MG63 (cell line): ENCODE results near the gene CAMK1D. TPM values are rescaled to one million over a fixed set of nuclear protein-coding genes. Genes with fewer than 3 reads are reported as not detected.
A peak's percentile ranks its signal among the peaks of the same experiment; 100 is the strongest.

Source experiments
- DNase-seq: peaks from one replicate; pipeline ENCODE4 v3.0.0-alpha.2; 2020
- H3K27me3 ChIP-seq: fragments of 250-450 bp; sonication (Bioruptor Pico); 2 replicates; pipeline ENCODE4 v1.5.1; 2020; ENCODE audit warnings: mild to moderate bottlenecking, moderate library complexity
- H3K36me3 ChIP-seq: fragments of 250-450 bp; sonication (Bioruptor Pico); 2 replicates; pipeline ENCODE4 v1.5.1; 2020; ENCODE audit warnings: mild to moderate bottlenecking, moderate library complexity
- H3K4me3 ChIP-seq: fragments of 250-450 bp; sonication (Bioruptor Pico); 2 replicates; pipeline ENCODE4 v1.5.1; 2020; ENCODE audit warnings: mild to moderate bottlenecking, moderate library complexity
- H3K9me3 ChIP-seq: fragments of 250-450 bp; sonication (Bioruptor Pico); 2 replicates; pipeline ENCODE4 v1.5.1; 2020; ENCODE audit warnings: mild to moderate bottlenecking, moderate library complexity
- total RNA-seq: library from RNA; depleted of rRNA; stranded (reverse); fragments of >200 nt; shearing (Covaris generic); gene quantifications from 2 replicates; pipeline ENCODE4 v1.2.3, GENCODE V29; 2014; ENCODE audit warnings: low replicate concordance

The CAMK1D gene
- total RNA-seq, 1 experiment from 2014 or later = 13.2 TPM

DNA sequence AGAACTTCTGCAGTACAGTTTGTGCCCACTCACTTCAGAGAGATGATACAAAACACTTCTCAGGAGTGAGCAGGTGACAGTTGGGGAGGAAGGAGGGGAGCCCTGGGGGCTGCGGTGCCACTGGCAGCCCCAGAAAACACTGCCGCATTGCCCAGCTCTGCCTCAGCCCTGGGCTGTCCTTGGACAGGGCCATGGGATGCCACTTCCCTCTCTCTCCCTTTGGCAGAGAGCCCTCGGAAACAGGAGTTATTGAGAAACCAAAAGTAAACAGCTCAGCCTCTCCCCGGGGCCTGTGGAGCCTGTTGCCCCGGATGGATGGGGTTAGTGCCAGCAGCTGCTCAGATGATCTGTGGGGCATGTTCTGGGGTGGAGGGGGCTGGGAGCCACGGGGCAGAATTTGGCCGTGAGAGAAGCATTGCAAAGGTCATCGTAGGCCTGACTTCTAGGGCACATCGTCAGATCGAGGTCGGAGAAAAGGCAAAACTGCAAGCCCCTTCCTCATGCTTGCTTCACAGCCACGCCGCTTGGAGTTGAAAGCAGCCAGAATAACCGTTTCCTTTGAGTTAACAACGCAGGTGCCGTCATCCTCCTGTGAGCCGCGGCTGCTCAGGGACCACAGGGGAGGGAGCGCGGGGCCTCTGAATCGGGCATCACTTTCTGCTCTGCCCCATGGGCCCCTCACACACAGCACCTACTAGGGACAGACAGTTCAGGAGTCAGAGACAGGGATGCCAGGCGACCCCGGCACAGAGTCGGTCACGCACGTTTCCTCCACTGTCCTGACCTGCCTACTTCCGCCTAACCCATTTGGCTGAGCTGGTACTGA, 256.4 kb downstream of the CAMK1D start:
- DNase-seq = peak; percentile 90
- Histone ChIP-seq H3K36me3 (no peaks in the 10 kb centered on the region), H3K27me3 (no peaks in the 10 kb centered on the region), H3K4me3 (peak overlapping the region; percentile 28), H3K9me3 (no peaks in the 10 kb centered on the region)

DNA sequence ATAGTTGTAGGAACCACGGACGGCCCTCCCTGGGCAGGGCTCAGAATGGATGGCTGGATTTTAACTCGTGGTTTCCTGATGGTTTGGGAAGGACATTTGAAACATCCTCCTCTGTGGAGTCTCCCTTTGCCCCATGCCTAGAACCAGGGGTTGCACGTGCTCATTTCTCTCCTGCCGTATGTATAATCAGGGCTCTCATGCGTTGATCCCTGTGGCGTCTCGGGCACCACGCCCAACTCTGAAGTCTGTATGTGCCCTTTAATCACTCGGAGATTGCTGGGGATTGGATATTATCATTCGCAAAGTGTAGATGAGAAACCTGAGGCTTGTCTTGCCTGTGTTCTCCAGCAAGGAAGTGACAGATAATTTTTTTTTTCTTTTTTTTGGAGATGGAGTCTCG, 257.1 kb downstream of the CAMK1D start:
- Histone ChIP-seq H3K36me3 (no peaks in the 10 kb centered on the region), H3K9me3 (no peaks in the 10 kb centered on the region), H3K4me3 (no peak overlapping the region), H3K27me3 (no peaks in the 10 kb centered on the region)
- DNase-seq = no peak

DNA sequence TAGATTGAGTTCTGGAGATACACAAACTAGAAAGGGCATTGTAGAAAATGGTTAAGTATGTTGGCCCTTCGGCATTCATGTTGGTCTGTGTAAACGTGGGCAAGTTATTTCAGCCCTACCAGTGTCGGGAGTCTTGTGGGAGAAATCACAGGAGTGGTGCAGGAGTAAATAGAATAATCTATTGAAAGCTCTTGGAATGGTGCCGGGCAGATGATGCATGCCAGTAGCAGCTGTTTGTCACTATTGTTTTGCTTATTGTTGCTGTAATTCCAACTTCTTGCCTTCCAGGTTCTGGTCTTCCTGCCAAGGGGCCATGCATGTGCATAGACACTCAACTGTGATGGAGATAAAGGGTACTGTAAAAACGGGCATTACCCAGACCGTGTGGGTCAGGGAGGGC, 259.4 kb downstream of the CAMK1D start:
- H3K4me3 ChIP-seq = no peak overlapping the region
- no peaks in the 10 kb centered on the region for H3K36me3 ChIP-seq
- no peaks in the 10 kb centered on the region for H3K27me3 ChIP-seq
- H3K9me3 ChIP-seq = no peaks in the 10 kb centered on the region
- DNase-seq = no peak

DNA sequence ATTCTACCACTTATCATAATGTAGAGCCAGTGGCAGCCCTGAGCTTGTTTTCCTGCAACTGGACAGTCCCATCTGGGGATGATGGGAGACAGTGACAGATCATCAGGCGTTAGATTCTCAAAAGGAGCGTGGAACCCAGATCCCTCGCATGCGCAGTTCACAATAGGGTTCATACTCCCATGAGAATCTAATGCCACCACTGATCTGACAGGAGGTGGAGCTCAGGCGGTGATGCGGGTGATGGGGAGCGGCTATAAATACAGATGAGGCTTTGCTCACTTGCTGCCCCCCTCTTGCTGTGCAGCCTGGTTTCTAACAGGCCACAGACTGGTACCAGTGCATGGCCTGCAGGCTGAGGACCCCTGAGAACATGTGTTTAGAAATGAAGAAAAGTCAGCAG, 260.1 kb downstream of the CAMK1D start:
- H3K9me3 ChIP-seq = no peaks in the 10 kb centered on the region
- H3K36me3 ChIP-seq = no peaks in the 10 kb centered on the region
- H3K27me3 ChIP-seq = no peaks in the 10 kb centered on the region
- no peak for DNase-seq
- H3K4me3 ChIP-seq = no peak overlapping the region

DNA sequence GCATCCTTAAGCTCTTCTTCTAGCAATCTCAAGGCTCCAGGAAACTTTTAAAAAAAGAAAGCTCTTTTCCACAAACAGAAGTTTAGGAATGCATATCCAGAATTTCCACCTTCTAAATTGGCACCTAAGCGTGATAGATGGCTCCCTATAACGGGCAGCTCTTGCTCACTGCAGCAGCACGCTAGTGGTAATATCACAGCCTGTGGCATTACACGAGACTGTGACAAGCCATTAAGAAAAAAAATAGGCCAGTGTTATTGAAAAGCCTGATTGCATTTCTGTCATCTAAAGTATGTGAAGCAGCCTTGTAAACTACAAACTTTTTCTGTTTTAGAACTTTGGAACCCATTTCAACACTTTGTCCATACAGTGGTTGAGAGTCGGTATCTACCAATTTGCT, 263.8 kb downstream of the CAMK1D start:
- no peak overlapping the region for H3K4me3 ChIP-seq
- H3K36me3 ChIP-seq = no peaks in the 10 kb centered on the region
- no peaks in the 10 kb centered on the region for H3K9me3 ChIP-seq
- H3K27me3 ChIP-seq = no peaks in the 10 kb centered on the region
- DNase-seq = no peak

DNA sequence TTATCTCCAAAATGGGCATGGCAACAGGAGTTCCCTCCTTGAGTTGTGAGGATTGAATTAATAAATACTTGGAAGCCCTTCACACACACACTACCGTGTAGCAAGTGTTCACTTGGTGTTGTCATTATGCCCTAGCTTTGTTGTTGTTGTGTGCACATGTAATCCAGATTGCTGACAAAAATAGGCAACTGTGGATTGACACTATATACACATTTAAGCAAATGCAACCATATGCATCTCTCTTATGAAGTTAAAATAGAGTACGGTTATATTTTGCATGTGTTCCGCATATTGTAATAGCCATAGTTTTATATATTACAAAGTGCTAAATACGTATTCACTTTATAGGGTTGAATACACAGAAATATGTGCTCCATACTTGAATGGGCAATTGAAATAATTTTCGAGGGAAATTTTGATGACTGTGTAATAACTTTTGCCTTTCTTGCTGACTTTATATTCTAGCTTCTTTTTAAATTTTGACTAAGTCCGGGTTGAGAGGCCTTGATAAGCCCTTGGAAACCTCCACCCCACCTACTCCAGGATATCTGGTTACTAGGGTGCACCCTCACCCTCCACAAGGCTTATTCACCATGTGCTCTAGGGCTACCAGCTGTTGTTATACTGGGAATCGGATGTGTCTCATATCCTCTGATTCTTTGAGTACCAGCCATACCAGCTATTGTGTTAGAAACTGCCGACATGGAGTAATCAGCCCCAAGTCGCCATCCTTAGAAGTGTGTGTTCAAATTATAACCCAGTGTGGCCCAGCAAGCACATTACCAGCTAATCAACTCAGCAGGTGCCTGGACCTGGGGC, 265.0 kb downstream of the CAMK1D start:
- DNase-seq = no peak
- no peaks in the 10 kb centered on the region for H3K9me3 ChIP-seq
- no peaks in the 10 kb centered on the region for H3K27me3 ChIP-seq
- H3K4me3 ChIP-seq = no peak overlapping the region
- H3K36me3 ChIP-seq = no peaks in the 10 kb centered on the region

DNA sequence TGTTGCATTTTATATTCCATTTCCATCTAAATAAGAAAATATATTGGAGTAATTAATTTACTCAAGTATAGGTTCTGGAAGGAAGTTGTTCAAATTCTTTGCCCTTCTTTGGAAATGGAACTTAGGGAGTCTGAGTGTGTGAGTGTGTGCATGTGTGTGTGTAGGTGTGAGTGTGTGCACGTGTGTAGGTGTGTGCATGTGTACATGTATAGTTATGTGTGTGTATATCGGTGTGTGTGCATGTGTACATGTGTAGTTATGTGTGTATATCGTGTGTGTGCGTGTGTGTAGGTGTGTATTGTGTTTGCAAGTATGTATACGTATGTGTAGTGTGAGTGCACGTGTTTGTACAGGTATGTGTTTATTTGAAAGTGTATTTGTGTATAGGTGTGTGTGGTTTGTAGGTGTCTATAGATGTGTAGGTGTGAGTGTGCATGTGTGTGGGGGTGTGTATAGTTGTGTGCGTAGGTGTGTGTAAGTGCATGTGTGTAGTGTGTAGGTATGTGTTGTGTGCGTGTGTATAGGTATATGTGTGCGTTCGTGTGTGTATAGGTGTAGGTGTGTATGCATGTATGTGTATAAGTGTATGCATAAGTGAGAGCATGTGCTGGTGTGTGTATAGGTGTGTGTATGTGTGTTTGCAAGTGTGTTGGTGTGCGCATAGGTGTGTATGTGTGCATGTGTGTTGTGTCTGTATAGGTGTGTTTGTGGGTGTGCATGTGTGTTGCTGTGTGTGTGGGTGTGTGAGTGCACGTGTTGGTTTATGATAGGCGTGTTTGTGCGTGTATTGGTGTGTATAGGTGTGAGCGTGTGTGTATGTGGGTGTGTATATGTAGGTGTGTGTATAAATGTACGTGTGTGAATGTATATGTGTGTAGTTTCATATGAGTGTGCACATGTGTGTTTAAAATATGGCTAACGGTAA, 266.2 kb downstream of the CAMK1D start:
- Histone ChIP-seq H3K9me3 (no peaks in the 10 kb centered on the region), H3K4me3 (no peak overlapping the region), H3K27me3 (no peaks in the 10 kb centered on the region), H3K36me3 (no peaks in the 10 kb centered on the region)
- no peak for DNase-seq

DNA sequence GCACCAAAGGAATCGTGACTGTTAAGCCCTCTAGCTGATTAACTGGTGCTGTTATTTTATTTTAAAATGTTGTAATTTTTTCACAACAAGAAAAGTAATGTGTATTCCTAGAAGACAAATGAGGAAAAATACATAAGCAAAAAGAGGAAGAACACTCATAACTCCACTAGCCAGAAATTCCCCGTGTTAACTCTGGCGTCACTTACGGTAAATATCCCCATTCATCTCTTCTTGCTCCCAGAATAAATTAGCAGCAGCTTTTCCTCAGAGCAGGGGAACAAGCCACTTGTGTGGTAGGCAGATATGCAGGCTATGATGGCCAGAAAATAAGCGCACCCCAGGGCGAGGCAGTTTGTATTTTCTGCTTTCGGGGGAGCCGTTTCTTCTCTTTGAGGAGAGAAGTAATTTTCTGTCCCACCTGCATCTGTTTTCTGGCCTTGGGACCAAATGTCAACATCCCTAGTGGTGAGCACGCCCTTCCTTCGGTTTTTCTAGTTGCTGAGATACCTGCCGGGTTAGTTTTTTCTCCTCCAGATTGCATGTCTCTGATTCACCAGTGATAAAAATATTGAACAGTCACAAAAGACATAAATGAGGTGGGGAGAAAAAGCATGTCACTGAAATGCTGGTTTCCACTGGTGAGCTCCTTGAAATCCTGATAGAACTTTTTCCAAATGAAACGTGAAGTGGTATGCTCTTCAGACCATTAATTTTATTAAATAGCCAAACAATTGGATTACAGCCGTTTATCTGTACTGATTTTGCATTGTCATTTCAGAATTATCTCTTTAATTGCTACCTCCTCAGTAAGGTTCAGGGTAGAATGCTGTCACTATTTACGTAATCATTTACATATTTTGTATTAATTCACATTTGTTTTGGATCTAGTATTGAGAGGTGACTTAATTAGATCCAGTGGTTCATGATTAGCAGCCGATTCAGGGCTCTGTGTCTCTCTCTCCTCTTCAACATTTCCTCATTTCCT, 268.1 kb downstream of the CAMK1D start:
- H3K27me3 ChIP-seq = no peaks in the 10 kb centered on the region
- DNase-seq = no peak
- H3K4me3 ChIP-seq = no peak overlapping the region
- H3K36me3 ChIP-seq = no peaks in the 10 kb centered on the region
- H3K9me3 ChIP-seq = no peaks in the 10 kb centered on the region

DNA sequence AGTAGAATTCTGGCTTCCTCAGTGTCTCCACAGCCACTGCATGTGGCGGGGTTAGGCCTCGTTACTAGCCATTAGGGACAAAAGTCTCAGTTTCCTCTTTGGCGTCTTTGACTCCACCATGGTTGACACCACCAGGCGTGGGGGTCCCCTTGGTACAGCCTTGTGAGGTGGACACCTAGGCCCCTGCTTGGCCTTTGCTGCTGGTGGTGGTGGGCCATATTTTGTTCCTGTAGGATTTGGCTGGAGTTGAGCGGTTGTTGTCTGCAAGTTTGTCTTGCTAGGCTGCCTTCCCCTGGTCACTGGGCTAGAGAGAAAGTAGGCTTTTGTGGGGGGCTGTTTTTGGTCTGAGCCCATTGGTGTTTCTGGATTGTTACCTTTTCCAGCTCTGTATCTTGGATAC, 272.7 kb downstream of the CAMK1D start:
- Histone ChIP-seq H3K4me3 (no peak overlapping the region), H3K27me3 (no peaks in the 10 kb centered on the region), H3K36me3 (no peaks in the 10 kb centered on the region), H3K9me3 (no peaks in the 10 kb centered on the region)
- no peak for DNase-seq

DNA sequence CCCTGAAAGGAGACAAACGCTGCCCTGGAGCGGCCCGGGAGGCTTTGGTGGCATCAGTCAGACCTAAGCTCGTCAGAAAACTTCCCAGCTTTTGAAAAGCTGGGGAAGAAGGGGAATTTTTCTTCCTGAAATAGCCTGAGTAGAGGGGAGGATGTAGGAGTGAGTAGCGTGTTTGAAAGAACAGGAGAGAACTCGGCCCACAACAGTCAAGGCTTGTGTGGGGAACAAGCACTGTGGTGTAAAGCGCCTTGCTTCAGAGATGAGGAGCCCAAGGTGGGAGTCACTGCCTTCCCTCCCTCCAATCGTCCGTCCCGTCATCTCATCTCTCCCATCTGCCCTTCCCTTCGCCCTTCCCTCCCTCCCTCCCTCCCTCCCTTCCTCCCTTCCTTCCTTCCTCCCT, 273.3 kb downstream of the CAMK1D start:
- Histone ChIP-seq H3K36me3 (no peaks in the 10 kb centered on the region), H3K27me3 (no peaks in the 10 kb centered on the region), H3K9me3 (no peaks in the 10 kb centered on the region), H3K4me3 (no peak overlapping the region)
- no peak for DNase-seq

DNA sequence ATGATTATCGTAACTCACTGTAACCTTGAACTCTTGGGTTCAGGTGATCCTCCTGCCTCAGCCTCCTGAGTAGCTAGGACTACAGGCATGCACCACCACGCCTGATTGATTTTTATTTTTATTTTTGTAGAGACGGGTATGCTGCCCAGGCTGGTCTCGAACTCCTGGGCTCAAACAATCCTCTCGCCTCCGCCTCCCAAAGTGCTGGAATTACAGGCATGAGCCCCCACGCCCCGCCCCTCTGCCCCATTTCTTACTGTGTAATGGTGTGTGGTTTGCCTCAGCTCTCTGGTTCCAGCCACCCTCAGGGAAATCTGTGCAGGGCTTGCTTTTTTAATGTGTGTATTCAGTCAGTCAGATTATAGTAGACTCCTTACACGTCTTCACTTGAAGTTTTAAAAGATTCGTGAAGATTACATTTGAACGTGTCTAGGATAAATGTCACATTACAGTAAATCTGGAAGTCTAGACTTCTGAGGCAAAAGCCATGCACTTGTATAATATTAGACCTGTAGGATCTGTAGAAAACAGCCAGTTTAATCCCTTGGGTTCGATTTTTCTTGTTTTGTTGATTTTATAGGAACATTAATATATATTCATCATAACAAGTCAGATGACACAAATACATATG, 276.2 kb downstream of the CAMK1D start:
- Histone ChIP-seq H3K36me3 (no peaks in the 10 kb centered on the region), H3K4me3 (no peak overlapping the region), H3K27me3 (no peaks in the 10 kb centered on the region), H3K9me3 (no peaks in the 10 kb centered on the region)
- no peak for DNase-seq

DNA sequence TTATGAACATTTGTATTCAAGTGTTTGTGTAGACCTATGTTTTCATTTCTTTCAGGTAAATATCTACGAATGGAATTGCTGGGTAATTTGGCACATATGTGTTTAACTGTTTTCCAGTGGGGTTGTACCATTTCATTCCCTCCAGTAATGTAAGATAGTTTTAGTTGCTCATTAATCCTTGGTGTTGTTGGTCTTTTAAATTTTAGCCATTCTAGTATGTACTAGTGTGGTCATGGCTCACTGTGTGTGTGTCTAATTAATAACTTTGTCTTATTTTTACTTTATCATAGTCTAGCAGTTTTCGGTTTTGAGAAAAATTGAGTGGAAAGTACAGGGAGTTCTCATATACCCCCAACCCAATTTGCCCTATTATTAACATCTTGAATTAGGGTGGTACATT, 278.8 kb downstream of the CAMK1D start:
- no peaks in the 10 kb centered on the region for H3K9me3 ChIP-seq
- DNase-seq = no peak
- H3K4me3 ChIP-seq = no peak overlapping the region
- no peaks in the 10 kb centered on the region for H3K36me3 ChIP-seq
- no peaks in the 10 kb centered on the region for H3K27me3 ChIP-seq

DNA sequence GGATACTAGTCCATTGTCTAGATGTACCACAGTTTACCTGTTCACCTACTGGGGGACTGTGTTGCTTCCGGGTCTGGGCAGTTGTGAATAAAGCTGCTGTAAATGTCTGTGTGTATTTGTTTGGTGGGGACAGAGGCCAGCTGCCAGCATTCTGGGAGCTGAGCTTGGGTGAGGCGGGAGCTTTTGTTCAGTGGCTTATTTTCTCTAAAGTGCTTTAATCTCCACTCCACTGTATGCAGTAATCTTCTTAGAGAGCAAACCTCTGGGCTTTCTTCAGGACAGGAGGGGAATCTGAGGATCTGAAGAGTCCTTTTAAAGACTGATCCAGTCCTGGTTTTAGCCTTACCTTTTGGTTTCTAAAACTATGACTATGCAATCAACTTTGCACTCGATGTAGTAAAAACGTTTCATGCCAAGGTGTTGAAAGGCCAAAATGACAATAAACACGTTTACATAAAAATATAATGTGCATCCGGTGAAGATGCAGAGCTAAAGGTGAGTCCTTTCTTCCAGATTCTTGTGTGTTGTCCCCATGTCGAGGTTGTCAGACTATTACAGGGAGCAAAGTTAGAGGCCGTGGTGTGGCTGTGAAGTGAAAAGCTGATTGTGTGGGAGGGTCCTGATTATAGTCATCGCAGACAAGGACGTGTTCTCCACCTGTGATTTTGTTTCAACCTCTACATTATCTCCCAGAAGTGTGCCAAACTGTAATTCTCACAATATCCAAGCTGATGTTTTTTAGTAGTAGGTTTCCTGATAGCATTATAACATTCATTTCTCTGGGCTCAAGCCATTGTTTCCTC, 279.8 kb downstream of the CAMK1D start:
- H3K27me3 ChIP-seq = no peaks in the 10 kb centered on the region
- DNase-seq = no peak
- no peak overlapping the region for H3K4me3 ChIP-seq
- no peaks in the 10 kb centered on the region for H3K36me3 ChIP-seq
- no peaks in the 10 kb centered on the region for H3K9me3 ChIP-seq

DNA sequence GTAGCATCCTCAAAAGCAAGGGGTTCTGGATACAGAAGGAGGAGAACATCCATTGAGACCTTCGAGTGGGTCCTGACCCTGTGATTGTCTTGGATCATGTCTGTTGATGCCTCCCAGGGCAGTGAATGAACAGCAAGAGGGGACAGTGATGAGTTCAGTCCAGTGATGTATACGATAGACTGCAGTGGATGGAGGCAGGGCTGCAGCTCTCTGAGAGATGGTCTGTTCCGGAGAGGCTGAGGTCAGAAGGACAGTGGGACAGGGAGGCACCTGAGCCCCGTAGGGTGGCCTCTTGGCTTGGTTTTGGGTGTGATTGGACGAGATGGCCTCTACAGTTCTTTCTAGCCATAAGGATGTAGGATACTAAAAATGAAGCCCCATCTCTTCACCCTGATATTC, 280.4 kb downstream of the CAMK1D start:
- no peak overlapping the region for H3K4me3 ChIP-seq
- DNase-seq = no peak
- H3K27me3 ChIP-seq = no peaks in the 10 kb centered on the region
- H3K36me3 ChIP-seq = no peaks in the 10 kb centered on the region
- H3K9me3 ChIP-seq = no peaks in the 10 kb centered on the region

DNA sequence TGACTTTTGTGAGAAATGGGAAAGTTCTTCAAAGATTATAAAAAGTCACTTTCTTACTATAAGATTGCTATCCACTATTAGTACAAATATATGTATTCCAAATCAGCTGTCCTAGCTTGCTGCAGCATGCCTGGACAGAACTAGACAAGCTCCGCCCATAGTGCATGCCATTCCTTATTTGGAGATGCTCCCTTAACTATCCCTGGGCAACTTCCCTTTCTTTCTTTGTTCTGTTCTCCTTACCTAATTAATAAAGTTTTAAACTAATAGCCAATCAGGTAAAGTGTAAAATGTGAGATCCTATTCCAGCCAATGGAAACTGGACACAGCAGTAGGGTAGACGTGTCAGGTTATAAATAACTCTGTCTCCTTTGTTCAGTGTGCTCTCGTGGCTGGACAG, 281.9 kb downstream of the CAMK1D start:
- DNase-seq = peak; percentile 15
- Histone ChIP-seq H3K4me3 (no peak overlapping the region), H3K9me3 (no peaks in the 10 kb centered on the region), H3K36me3 (no peaks in the 10 kb centered on the region), H3K27me3 (no peaks in the 10 kb centered on the region)
